Activated CD4-positive, alpha-beta memory T cell treated with anti-CD3 and anti-CD28 coated beads for 36 hours (primary cell): ENCODE results near the gene GART. TPM values are rescaled to one million over a fixed set of nuclear protein-coding genes. Genes with fewer than 3 reads are reported as not detected.

Experiments used
- CTCF ChIA-PET: fragments of 350-600 bp; sonication (Branson Sonifier 250); formaldehyde crosslinking; loops from one replicate; lab custom pipeline; 2021; ENCODE audit warnings: antibody characterized with exemption, inconsistent platforms; lab: Charles Lee
- POLR2A ChIA-PET: fragments of 350-600 bp; sonication (Branson Sonifier 250); formaldehyde crosslinking; loops from one replicate; lab custom pipeline; 2021; ENCODE audit warnings: antibody characterized with exemption; lab: Charles Lee
- DNase-seq: peaks from one replicate; pipeline ENCODE4 v3.0.0-alpha.2; 2020
- H3K27ac Mint-ChIP-seq: one replicate; pipeline ENCODE4 v1.8.0; 2021; ENCODE audit warnings: mixed read lengths
- H3K27me3 Mint-ChIP-seq: one replicate; pipeline ENCODE4 v1.8.0; 2021; ENCODE audit warnings: mixed read lengths
- H3K36me3 Mint-ChIP-seq: one replicate; pipeline ENCODE4 v1.8.0; 2021; ENCODE audit warnings: mixed read lengths
- H3K4me1 Mint-ChIP-seq: one replicate; pipeline ENCODE4 v1.8.0; 2021; ENCODE audit warnings: low read depth, mixed read lengths
- H3K4me3 Mint-ChIP-seq: one replicate; pipeline ENCODE4 v1.8.0; 2021; ENCODE audit warnings: mild to moderate bottlenecking, mixed read lengths
- H3K9me3 Mint-ChIP-seq: one replicate; pipeline ENCODE4 v1.8.0; 2021; ENCODE audit warnings: mixed read lengths
- intact Hi-C: fragments of 100-400 bp; cut with micrococcal nuclease; formaldehyde crosslinking; loops from one replicate; pipeline ENCODE4 v1.15.1; 2023
- total RNA-seq, 2 experiments: library from RNA; stranded (reverse); gene quantifications; one replicate each; pipeline ENCODE4 v1.2.3, GENCODE V29; 2021

The GART gene
- total RNA-seq, 2 experiments from 2014 or later, result 210 to 214 TPM

DNA sequence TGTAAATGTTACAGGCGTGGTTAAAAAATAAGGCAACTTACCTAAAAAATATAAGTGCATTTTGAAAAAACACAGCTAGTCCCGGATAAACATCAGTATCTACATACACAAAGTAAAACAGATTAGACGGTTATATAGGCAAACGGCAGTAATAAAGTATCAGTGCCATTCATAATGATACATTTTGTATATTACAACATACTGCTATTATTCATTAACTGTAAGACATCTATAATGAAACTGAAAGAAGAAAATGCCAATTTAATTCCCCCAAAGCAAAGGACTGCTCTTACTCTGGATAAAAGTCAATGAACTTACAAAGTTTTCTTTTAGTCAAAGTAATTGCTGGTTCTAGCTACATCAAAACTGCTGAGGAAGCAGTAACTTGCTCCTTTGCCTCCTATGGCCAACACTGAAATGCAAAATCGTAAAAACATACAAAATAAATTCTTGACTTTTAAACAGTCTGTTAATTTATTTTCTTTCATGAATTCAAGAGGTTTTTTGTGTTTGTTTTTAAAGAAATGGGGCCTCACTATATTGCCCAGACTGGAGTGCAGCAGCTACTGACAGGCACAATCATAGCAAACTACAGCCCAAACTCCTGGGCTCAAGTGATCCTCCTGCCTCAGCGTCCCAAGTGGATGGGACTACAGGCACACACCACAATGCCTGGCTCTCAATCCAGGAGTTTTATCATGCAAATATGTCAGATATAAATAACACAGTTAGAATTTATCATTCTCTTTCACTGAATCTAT lies 86.1 kb downstream of the GART start:
- DNase-seq, result no peak
- Mint-ChIP-seq H3K4me3 (no peak overlapping the region), H3K9me3 (no peaks in the 10 kb centered on the region), H3K36me3 (peaks cover 6% of the 10 kb centered on the region), H3K4me1 (no peaks in the 10 kb centered on the region), H3K27ac (no peak overlapping the region), H3K27me3 (no peaks in the 10 kb centered on the region)
- ChIA-PET CTCF (interaction anchor here (1.3 to 1.9 kb wide), 2 partner anchors 10 to 259 kb away, joined by 4 to 7 read pairs; no protein-coding TSS in a partner anchor), POLR2A (no interaction called here)
- intact Hi-C loops, result no loop called here

Other genes starting within 250 kb of the GART start
- gene IFNAR1, start 217.1 kb downstream of the GART start, total RNA-seq, result 10 to 100 TPM; 28.0 to 32.0 TPM
- 10 to 100 TPM; 14.3 to 17.0 TPM for gene IFNGR2, start 138.7 kb downstream of the GART start, total RNA-seq
- gene TMEM50B, start 62.1 kb downstream of the GART start, total RNA-seq, result 10 to 100 TPM; 18.6 to 21.8 TPM
- gene DNAJC28, start 50.4 kb downstream of the GART start, total RNA-seq, result under 1 TPM; 0.67 to 0.75 TPM
- gene SON, start 921 bp upstream of the GART start, total RNA-seq, result 100 to 1,000 TPM; 270 to 279 TPM
- gene DONSON, start 46.6 kb upstream of the GART start, total RNA-seq, result 10 to 100 TPM; 38.2 to 39.0 TPM
- gene CRYZL1, start 99.6 kb upstream of the GART start, total RNA-seq, result 10 to 100 TPM; 32.8 to 34.9 TPM
- gene ITSN1, start 100.4 kb upstream of the GART start, total RNA-seq, result 1 to 10 TPM; 3.2 to 4.5 TPM